Measurements from ENCODE around the gene ACOX3. TPM values are rescaled to one million over a fixed set of nuclear protein-coding genes. Genes with fewer than 3 reads are reported as not detected.

The ACOX3 gene
- total and polyA plus RNA-seq, 2 donors (not counting 1 experiment from before 2014, with no cell fraction given), result 6.8 to 23.8 TPM

GRCh38 chr4:8325291-8325973 is 115.1 kb downstream of the ACOX3 start:
- Histone ChIP-seq H3K4me2 (ENCODE audit: extremely low read depth, insufficient read depth, low read length) (no peak overlapping the region), H3K9me3 (ENCODE audit: control insufficient read depth, insufficient read depth, low read depth, low read length) (no peaks in the 10 kb centered on the region), H3K4me3 (replicated peaks in 1 of 4; ENCODE audit: control extremely low read depth in 1 of 4, insufficient read depth in 1 of 4, low read depth in 3 of 4, low read length in 4 of 4) (no peak overlapping the region), H3K9ac (ENCODE audit: insufficient read depth, low read length) (no peak overlapping the region), H3K4me1 (ENCODE audit: control insufficient read depth, extremely low read depth, insufficient read depth, low read length) (no peaks in the 10 kb centered on the region), H3K27me3 (ENCODE audit: control insufficient read depth, insufficient read depth, low read length) (peaks cover 3% of the 10 kb centered on the region), H2AFZ (ENCODE audit: low read length) (no peak overlapping the region), H3K79me2 (ENCODE audit: control insufficient read depth, insufficient read depth, low read length) (no peaks in the 10 kb centered on the region), H3K36me3 (ENCODE audit: control insufficient read depth, insufficient read depth, low read length) (no peaks in the 10 kb centered on the region), H3K27ac (ENCODE audit: insufficient read depth, low read length) (no peak overlapping the region), H4K20me1 (ENCODE audit: control insufficient read depth, extremely low read depth, insufficient read depth, low read length) (no peaks in the 10 kb centered on the region)
- no peak for DNase-seq (ENCODE audit: low read depth in 2 of 2)
- TF ChIP-seq, protein P1, sequence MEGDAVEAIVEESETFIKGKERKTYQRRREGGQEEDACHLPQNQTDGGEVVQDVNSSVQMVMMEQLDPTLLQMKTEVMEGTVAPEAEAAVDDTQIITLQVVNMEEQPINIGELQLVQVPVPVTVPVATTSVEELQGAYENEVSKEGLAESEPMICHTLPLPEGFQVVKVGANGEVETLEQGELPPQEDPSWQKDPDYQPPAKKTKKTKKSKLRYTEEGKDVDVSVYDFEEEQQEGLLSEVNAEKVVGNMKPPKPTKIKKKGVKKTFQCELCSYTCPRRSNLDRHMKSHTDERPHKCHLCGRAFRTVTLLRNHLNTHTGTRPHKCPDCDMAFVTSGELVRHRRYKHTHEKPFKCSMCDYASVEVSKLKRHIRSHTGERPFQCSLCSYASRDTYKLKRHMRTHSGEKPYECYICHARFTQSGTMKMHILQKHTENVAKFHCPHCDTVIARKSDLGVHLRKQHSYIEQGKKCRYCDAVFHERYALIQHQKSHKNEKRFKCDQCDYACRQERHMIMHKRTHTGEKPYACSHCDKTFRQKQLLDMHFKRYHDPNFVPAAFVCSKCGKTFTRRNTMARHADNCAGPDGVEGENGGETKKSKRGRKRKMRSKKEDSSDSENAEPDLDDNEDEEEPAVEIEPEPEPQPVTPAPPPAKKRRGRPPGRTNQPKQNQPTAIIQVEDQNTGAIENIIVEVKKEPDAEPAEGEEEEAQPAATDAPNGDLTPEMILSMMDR (conservative IDR thresholded peaks at IDR 0.05 in 1 of 2, IDR thresholded peaks at IDR 0.05 in 1 of 2; ENCODE audit: low read depth in 1 of 2, low read length in 2 of 2), result no peak
- no peak for TF ChIP-seq EZH2 (IDR thresholded peaks at IDR 0.05; ENCODE audit: low read length, missing control alignments)

GRCh38 chr4:8324640-8325239 is 115.8 kb downstream of the ACOX3 start:
- peaks cover 3% of the 10 kb centered on the region for H3K27me3 ChIP-seq (ENCODE audit: control insufficient read depth, insufficient read depth, low read length)
- no peak overlapping the region for H3K4me2 ChIP-seq (ENCODE audit: extremely low read depth, insufficient read depth, low read length)
- TF ChIP-seq, protein P1 (conservative IDR thresholded peaks at IDR 0.05 in 1 of 2, IDR thresholded peaks at IDR 0.05 in 1 of 2; ENCODE audit: low read depth in 1 of 2, low read length in 2 of 2), result no peak
- TF ChIP-seq EZH2 (IDR thresholded peaks at IDR 0.05; ENCODE audit: low read length, missing control alignments), result no peak
- no peak overlapping the region for H3K27ac ChIP-seq (ENCODE audit: insufficient read depth, low read length)
- H3K9me3 ChIP-seq (ENCODE audit: control insufficient read depth, insufficient read depth, low read depth, low read length), result no peaks in the 10 kb centered on the region
- no peak overlapping the region for H3K4me3 ChIP-seq (replicated peaks in 1 of 4; ENCODE audit: control extremely low read depth in 1 of 4, insufficient read depth in 1 of 4, low read depth in 3 of 4, low read length in 4 of 4)
- no peak overlapping the region for H2AFZ ChIP-seq (ENCODE audit: low read length)
- no peaks in the 10 kb centered on the region for H3K36me3 ChIP-seq (ENCODE audit: control insufficient read depth, insufficient read depth, low read length)
- H4K20me1 ChIP-seq (ENCODE audit: control insufficient read depth, extremely low read depth, insufficient read depth, low read length), result no peaks in the 10 kb centered on the region
- DNase-seq (ENCODE audit: low read depth in 2 of 2), result peak in 1 of 2 donors; percentile 14
- no peak overlapping the region for H3K9ac ChIP-seq (ENCODE audit: insufficient read depth, low read length)
- H3K4me1 ChIP-seq (ENCODE audit: control insufficient read depth, extremely low read depth, insufficient read depth, low read length), result peaks cover 6% of the 10 kb centered on the region
- no peaks in the 10 kb centered on the region for H3K79me2 ChIP-seq (ENCODE audit: control insufficient read depth, insufficient read depth, low read length)

DNA sequence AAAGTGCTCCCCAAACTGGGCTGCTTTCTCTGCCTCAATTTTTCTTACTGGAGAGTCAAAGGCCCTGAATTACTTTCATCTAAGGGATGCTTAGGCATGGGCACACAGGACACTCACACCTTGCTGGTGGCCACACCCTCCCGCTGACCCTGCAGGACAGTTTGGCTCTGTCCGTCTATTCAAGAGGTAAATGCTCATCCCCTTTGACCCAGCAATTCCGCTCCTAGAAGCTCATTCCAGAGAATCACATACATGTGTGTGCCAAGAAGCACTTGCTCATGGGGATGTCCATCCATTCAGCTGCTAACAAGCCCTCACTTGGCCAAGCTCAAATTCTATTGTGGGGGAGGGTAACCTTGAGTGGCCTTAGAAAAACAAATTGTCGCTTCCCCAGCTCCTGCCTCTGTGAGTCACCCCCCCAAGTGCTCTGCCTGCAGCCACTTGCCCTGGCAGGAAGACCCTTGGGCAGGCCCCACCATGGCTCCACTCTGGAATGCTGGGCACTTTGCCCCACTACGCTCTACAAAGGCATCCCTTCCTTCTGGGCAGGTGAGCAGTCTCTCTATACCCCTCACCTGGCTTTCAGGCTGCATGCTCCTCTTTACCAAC is 116.5 kb downstream of the ACOX3 start:
- no peak overlapping the region for H3K9ac ChIP-seq (ENCODE audit: insufficient read depth, low read length)
- no peaks in the 10 kb centered on the region for H3K36me3 ChIP-seq (ENCODE audit: control insufficient read depth, insufficient read depth, low read length)
- H3K79me2 ChIP-seq (ENCODE audit: control insufficient read depth, insufficient read depth, low read length), result no peaks in the 10 kb centered on the region
- H2AFZ ChIP-seq (ENCODE audit: low read length), result no peak overlapping the region
- H3K4me3 ChIP-seq (replicated peaks in 1 of 4; ENCODE audit: control extremely low read depth in 1 of 4, insufficient read depth in 1 of 4, low read depth in 3 of 4, low read length in 4 of 4), result no peak overlapping the region
- peaks cover 3% of the 10 kb centered on the region for H3K27me3 ChIP-seq (ENCODE audit: control insufficient read depth, insufficient read depth, low read length)
- H3K4me1 ChIP-seq (ENCODE audit: control insufficient read depth, extremely low read depth, insufficient read depth, low read length), result peaks cover 7% of the 10 kb centered on the region
- no peak for TF ChIP-seq EZH2 (IDR thresholded peaks at IDR 0.05; ENCODE audit: low read length, missing control alignments)
- TF ChIP-seq, protein P1 (conservative IDR thresholded peaks at IDR 0.05 in 1 of 2, IDR thresholded peaks at IDR 0.05 in 1 of 2; ENCODE audit: low read depth in 1 of 2, low read length in 2 of 2), result no peak
- no peaks in the 10 kb centered on the region for H3K9me3 ChIP-seq (ENCODE audit: control insufficient read depth, insufficient read depth, low read depth, low read length)
- no peaks in the 10 kb centered on the region for H4K20me1 ChIP-seq (ENCODE audit: control insufficient read depth, extremely low read depth, insufficient read depth, low read length)
- H3K27ac ChIP-seq (ENCODE audit: insufficient read depth, low read length), result no peak overlapping the region
- peak in 1 of 2 donors; percentile 14 for DNase-seq (ENCODE audit: low read depth in 2 of 2)
- H3K4me2 ChIP-seq (ENCODE audit: extremely low read depth, insufficient read depth, low read length), result no peak overlapping the region

Data from fibroblast of lung (primary cell).